OCI-LY1 (cell line): ENCODE measurements around the gene RNF144B.
A peak's percentile ranks its signal among the peaks of the same experiment; 100 is the strongest.
"Not testable (repeated sequence)": the region's sequence is repeated elsewhere in the genome, so short reads cannot be mapped to it uniquely, and the experiment has no call there.

ENCODE experiments used
- H2AFZ ChIP-seq: fragments of 200-600 bp; sonication (generic), shearing (Covaris generic); 2 replicates; pipeline ENCODE4 v1.6.0; 2014; ENCODE audit warnings: antibody characterized with exemption, mild to moderate bottlenecking, low read length
- H3F3A ChIP-seq: fragments of 200-600 bp; sonication (generic), shearing (Covaris generic); 2 replicates; pipeline ENCODE4 v1.6.0; 2014; ENCODE audit warnings: mild to moderate bottlenecking, antibody characterized with exemption, low read length, moderate library complexity; ENCODE audit not compliant: insufficient read depth
- H3K27ac ChIP-seq: fragments of 200-600 bp; sonication (generic); 2 replicates; pipeline ENCODE4 v1.5.1; 2014; ENCODE audit warnings: low read length, mixed run types, mild to moderate bottlenecking, low read depth; ENCODE audit not compliant: poor library complexity, severe bottlenecking
- H3K27me3 ChIP-seq: fragments of 200-600 bp; sonication (generic); 2 replicates; pipeline ENCODE4 v1.6.0; 2014; ENCODE audit warnings: antibody characterized with exemption, mild to moderate bottlenecking, low read length, moderate library complexity; ENCODE audit not compliant: insufficient read depth
- H3K36me3 ChIP-seq: fragments of 200-600 bp; sonication (generic); 2 replicates; pipeline ENCODE4 v1.6.1; 2014; ENCODE audit warnings: mild to moderate bottlenecking, antibody characterized with exemption, low read length, moderate library complexity, mixed read lengths; ENCODE audit not compliant: insufficient read depth
- H3K4me1 ChIP-seq: fragments of 200-600 bp; sonication (generic); 2 replicates; pipeline ENCODE4 v1.5.1; 2014; ENCODE audit warnings: mild to moderate bottlenecking, low read length, moderate library complexity; ENCODE audit not compliant: insufficient read depth, severe bottlenecking
- H3K4me2 ChIP-seq: fragments of 200-600 bp; sonication (generic), shearing (Covaris generic); 2 replicates; pipeline ENCODE4 v1.6.1; 2014; ENCODE audit warnings: low read length
- H3K4me3 ChIP-seq: fragments of 200-600 bp; sonication (generic); 2 replicates; pipeline ENCODE4 v1.5.1; 2014; ENCODE audit warnings: low read length, low read depth, mild to moderate bottlenecking, mixed read lengths; ENCODE audit not compliant: poor library complexity, severe bottlenecking
- H3K79me2 ChIP-seq: fragments of 200-600 bp; shearing (Covaris generic); 2 replicates; pipeline ENCODE4 v1.6.1; 2016; ENCODE audit warnings: mixed run types, low read length, mixed read lengths; ENCODE audit not compliant: insufficient read depth
- H3K9ac ChIP-seq: fragments of 200-600 bp; sonication (generic), shearing (Covaris generic); 2 replicates; pipeline ENCODE4 v1.6.1; 2014; ENCODE audit warnings: mild to moderate bottlenecking, low read length, mixed read lengths
- H3K9me2 ChIP-seq: fragments of 200-600 bp; sonication (generic), shearing (Covaris generic); 2 replicates; pipeline ENCODE4 v1.6.1; 2014; ENCODE audit warnings: low read depth, mild to moderate bottlenecking, low read length, mixed read lengths
- H3K9me3 ChIP-seq: fragments of 200-600 bp; shearing (Covaris generic); 2 replicates; pipeline ENCODE4 v1.6.1; 2014; ENCODE audit warnings: low read length, mixed read lengths
- H4K20me1 ChIP-seq: fragments of 200-600 bp; sonication (generic), shearing (Covaris generic); 2 replicates; pipeline ENCODE4 v1.6.0; 2016; ENCODE audit warnings: mild to moderate bottlenecking, low read length; ENCODE audit not compliant: insufficient read depth
- EZH2 ChIP-seq: fragments of 200-600 bp; sonication (generic), shearing (Covaris generic); IDR thresholded peaks from 2 replicates; pipeline ENCODE4 v1.8.0; 2017; ENCODE audit warnings: borderline replicate concordance, mixed run types, mild to moderate bottlenecking, antibody characterized with exemption, low read length, moderate library complexity, mixed read lengths
- TF ChIP-seq, protein P1 (sequence below): fragments of 200-600 bp; sonication (generic), shearing (Covaris generic); IDR thresholded peaks from 2 replicates; pipeline ENCODE4 v1.5.1; 2017; ENCODE audit warnings: mild to moderate bottlenecking, antibody characterized with exemption, low read length, moderate library complexity, mixed read lengths

The RNF144B gene

GRCh38 chr6:18353251-18353650 lies 33.9 kb upstream of the RNF144B start:
- no peak overlapping the region for H3K27ac ChIP-seq
- H3K36me3 ChIP-seq, result no peaks in the 10 kb centered on the region
- no peaks in the 10 kb centered on the region for H3K79me2 ChIP-seq
- H3F3A ChIP-seq, result no peaks in the 10 kb centered on the region
- H2AFZ ChIP-seq, result no peak overlapping the region
- H3K9me2 ChIP-seq, result no peaks in the 10 kb centered on the region
- peaks cover 9% of the 10 kb centered on the region for H3K4me1 ChIP-seq
- H3K4me3 ChIP-seq, result no peak overlapping the region
- no peaks in the 10 kb centered on the region for H4K20me1 ChIP-seq
- no peak overlapping the region for H3K9ac ChIP-seq
- H3K9me3 ChIP-seq, result no peaks in the 10 kb centered on the region
- no peak overlapping the region for H3K4me2 ChIP-seq
- no peak for TF ChIP-seq EZH2
- TF ChIP-seq, protein P1, sequence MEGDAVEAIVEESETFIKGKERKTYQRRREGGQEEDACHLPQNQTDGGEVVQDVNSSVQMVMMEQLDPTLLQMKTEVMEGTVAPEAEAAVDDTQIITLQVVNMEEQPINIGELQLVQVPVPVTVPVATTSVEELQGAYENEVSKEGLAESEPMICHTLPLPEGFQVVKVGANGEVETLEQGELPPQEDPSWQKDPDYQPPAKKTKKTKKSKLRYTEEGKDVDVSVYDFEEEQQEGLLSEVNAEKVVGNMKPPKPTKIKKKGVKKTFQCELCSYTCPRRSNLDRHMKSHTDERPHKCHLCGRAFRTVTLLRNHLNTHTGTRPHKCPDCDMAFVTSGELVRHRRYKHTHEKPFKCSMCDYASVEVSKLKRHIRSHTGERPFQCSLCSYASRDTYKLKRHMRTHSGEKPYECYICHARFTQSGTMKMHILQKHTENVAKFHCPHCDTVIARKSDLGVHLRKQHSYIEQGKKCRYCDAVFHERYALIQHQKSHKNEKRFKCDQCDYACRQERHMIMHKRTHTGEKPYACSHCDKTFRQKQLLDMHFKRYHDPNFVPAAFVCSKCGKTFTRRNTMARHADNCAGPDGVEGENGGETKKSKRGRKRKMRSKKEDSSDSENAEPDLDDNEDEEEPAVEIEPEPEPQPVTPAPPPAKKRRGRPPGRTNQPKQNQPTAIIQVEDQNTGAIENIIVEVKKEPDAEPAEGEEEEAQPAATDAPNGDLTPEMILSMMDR, result no peak
- no peaks in the 10 kb centered on the region for H3K27me3 ChIP-seq

GRCh38 chr6:18357546-18357945 lies 29.6 kb upstream of the RNF144B start:
- not testable (repeated sequence) for H3K27me3 ChIP-seq

DNA sequence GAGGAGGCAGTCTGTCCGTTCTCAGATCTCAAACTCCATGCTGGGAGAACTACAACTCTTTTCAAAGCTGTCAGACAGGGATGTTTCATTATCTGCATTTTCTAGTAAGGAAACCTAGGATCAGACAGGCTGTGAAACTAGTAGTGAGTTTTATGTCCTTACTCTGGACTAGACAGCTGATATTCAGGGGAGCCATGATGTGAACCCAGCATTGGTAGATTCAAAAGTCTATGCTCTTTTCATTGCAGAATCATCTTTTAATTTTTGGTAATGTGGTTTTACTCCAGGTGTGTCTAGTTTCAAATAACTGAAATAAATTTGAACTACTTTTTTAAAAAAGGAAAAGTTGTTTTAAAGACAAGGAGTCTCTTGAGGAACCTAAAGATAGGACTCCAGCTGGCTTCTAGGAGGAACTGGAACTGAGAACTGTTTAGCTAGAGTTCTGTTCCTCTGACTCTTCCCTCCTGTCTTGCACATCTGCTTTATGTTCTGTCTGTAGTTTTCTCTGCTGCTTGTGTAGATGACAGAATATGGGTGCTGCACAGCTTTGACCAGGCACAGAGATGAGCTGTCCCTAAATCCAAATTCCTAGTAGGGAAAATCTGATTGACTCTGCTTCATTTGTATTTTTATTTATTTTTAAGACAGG lies 27.8 kb upstream of the RNF144B start:
- no peaks in the 10 kb centered on the region for H3K79me2 ChIP-seq
- H2AFZ ChIP-seq, result no peak overlapping the region
- no peak for TF ChIP-seq EZH2
- TF ChIP-seq, protein P1, result no peak
- H3K4me1 ChIP-seq, result peaks cover 44% of the 10 kb centered on the region
- no peaks in the 10 kb centered on the region for H3K36me3 ChIP-seq
- H3K9me2 ChIP-seq, result no peaks in the 10 kb centered on the region
- H3F3A ChIP-seq, result no peaks in the 10 kb centered on the region
- no peaks in the 10 kb centered on the region for H3K27me3 ChIP-seq
- H3K4me3 ChIP-seq, result no peak overlapping the region
- H3K9me3 ChIP-seq, result 0 out of 2 replicates have a peak, but pooled peaks cover 3% of the 10 kb centered on the region
- H3K9ac ChIP-seq, result peak overlapping the region; percentile 13; the same call in 1 of the 2 replicates
- H4K20me1 ChIP-seq, result no peaks in the 10 kb centered on the region
- peak overlapping the region; percentile 89 for H3K27ac ChIP-seq
- H3K4me2 ChIP-seq, result peak overlapping the region; percentile 10; the same call in 1 of the 2 replicates

More at GRCh38 chr6:18357546-18357945, 29.6 kb upstream of the RNF144B start:
- H3F3A ChIP-seq, H4K20me1 ChIP-seq, H3K4me2 ChIP-seq, H2AFZ ChIP-seq, H3K9me2 ChIP-seq, H3K36me3 ChIP-seq, H3K9me3 ChIP-seq, H3K4me3 ChIP-seq, H3K27ac ChIP-seq, H3K9ac ChIP-seq, H3K79me2 ChIP-seq: not testable (repeated sequence)
- H3K4me1 ChIP-seq, result peaks cover 40% of the 10 kb centered on the region

- peak overlapping the region; percentile 13; the same call in 1 of the 2 replicates for H3K9ac ChIP-seq
- H3K36me3 ChIP-seq, result no peaks in the 10 kb centered on the region
- TF ChIP-seq EZH2, result no peak
- TF ChIP-seq, protein P1, result no peak
- H3K27me3 ChIP-seq, result no peaks in the 10 kb centered on the region
- H3K79me2 ChIP-seq, result no peaks in the 10 kb centered on the region
- H3K4me2 ChIP-seq, result no peak overlapping the region; the same call in 1 of the 2 replicates
- peaks cover 44% of the 10 kb centered on the region for H3K4me1 ChIP-seq
- no peak overlapping the region for H3K4me3 ChIP-seq
- no peaks in the 10 kb centered on the region for H3F3A ChIP-seq
- no peaks in the 10 kb centered on the region for H4K20me1 ChIP-seq
- no peaks in the 10 kb centered on the region for H3K9me2 ChIP-seq
- 0 out of 2 replicates have a peak, but pooled peaks cover 3% of the 10 kb centered on the region for H3K9me3 ChIP-seq
- no peak overlapping the region for H2AFZ ChIP-seq
- H3K27ac ChIP-seq, result peak overlapping the region; percentile 89
Measured at GRCh38 chr6:18360188-18360587, 27.0 kb upstream of the RNF144B start.
